Measurements from ENCODE around the gene HPS4. TPM values are rescaled to one million over a fixed set of nuclear protein-coding genes. Genes with fewer than 3 reads are reported as not detected.
"Not testable (repeated sequence)": the region's sequence is repeated elsewhere in the genome, so short reads cannot be mapped to it uniquely, and the experiment has no call there.

HPS4 gene
- total RNA-seq, 1 donor from 2014 or later: 14.1 TPM

DNA sequence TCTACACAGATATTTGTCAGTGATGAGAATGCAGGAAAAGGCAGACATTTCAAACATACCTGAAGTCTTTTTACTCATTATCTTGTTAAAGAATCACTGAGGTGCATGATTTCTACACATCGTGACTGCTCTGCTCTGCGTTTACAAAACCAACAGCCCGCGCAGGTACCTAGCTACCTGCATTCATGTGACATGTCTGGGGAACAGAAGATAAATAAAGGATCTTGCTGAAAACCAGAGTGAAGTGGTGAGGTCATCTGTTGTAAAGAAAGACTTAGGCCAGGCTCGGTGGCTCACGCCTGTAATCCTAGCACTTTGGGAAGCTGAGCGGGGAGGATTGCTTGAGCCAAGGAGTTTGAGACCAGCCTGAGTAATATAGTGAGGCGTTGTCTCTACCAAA, 38.8 kb downstream of the HPS4 start:
- DNase-seq (ENCODE audit: low read depth in 2 of 2): no peak

DNA sequence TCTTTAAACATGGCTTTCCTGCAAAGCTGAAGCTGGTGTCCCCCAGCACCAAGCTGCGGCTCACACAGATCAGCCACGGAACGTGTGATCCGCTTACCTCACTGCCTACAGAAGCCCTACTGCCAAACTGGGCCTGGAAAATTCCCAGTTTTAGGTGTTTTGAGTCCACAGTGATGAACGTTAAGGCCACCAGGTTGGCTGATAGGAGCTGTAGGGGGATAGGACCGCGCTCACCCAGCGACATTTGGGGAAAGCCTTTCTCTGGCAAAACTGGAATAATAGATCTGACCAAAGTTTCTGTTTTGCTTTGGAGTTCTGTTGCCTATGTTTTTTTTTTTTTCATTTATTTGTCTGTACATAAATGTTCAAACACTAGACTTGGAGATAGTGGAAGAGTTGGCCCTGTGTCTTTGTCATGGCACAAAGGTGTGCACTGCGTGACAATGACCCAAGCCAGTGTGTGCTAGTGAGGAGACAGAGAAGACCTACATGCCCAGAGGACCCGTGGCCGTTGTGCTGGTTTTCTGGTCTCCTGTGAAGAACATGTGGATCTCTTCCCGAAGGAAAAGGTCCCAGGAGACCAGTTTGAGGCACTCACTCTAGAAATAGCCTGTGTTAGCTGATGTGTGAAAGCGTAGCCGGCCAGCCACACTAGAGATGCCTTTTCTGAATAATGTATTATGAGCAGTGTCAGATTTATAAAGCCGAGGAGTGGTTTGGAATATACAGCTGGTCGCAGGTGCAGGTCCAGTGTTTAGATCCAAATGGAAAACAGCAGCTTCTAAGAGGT, 39.5 kb downstream of the HPS4 start:
- no peak for DNase-seq (ENCODE audit: low read depth in 2 of 2)

- no peak for DNase-seq (ENCODE audit: low read depth in 2 of 2)
Measured at GRCh38 chr22:26442086-26442756, 41.4 kb downstream of the HPS4 start.

- DNase-seq (ENCODE audit: low read depth in 2 of 2): no peak
Measured at GRCh38 chr22:26439559-26439958, 44.0 kb downstream of the HPS4 start.

- not testable (repeated sequence) for DNase-seq (ENCODE audit: low read depth in 2 of 2)
Measured at GRCh38 chr22:26438776-26439175, 44.8 kb downstream of the HPS4 start.

- no peak for DNase-seq (ENCODE audit: low read depth in 2 of 2)
Measured at GRCh38 chr22:26437694-26438392, 45.7 kb downstream of the HPS4 start.

DNA sequence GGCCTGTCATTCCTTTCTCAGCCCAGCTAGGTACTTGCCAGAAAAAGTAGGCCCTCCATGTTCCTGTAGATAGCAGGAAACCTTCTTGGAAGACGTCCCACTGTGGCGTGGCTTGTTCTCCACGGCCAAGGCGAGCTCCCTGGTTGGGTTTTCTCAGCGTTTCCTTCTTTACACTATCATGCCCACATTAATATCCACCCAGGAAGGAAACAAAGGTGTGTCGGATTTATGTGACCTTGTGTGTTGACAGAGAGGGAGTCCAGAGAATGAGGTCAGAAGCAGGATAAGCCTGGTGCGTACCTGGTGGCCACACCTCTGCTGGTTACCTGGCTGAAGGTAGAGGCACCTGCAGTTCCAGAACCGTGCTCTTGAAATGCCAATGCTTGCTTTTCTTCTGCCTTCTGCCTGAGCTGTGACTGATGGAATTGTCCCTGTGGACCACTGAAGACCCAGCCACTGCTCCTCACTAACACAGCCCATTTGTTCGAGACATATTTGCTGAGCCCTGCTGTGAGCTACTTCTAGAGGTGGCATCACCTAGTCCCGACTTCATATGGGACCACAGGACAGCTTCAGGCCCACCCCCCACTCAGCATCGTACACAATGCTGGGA, 46.6 kb downstream of the HPS4 start:
- DNase-seq (ENCODE audit: low read depth in 2 of 2): no peak

GRCh38 chr22:26435327-26436093, 48.1 kb downstream of the HPS4 start:
- DNase-seq (ENCODE audit: low read depth in 2 of 2): no peak

DNA sequence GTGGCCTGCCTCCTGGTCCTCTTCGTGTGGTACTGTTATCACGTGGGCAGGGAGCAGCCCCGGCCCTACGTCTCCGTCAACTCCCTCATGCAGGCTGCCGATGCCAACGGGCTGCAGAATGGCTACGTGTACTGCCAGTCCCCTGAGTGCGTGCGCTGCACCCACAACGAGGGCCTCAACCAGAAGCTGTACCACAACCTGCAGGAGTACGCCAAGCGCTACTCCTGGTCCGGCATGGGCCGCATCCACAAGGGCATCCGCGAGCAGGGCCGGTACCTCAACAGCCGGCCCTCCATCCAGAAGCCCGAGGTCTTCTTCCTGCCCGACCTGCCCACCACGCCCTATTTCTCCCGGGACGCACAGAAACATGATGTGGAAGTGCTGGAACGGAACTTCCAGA, 49.8 kb downstream of the HPS4 start:
- DNase-seq (ENCODE audit: low read depth in 2 of 2): no peak

GRCh38 chr22:26432619-26433311, 50.8 kb downstream of the HPS4 start:
- no peak for DNase-seq (ENCODE audit: low read depth in 2 of 2)

GRCh38 chr22:26431261-26431995, 52.2 kb downstream of the HPS4 start:
- DNase-seq (ENCODE audit: low read depth in 2 of 2): peak in 1 of 2 donors; percentile 24

GRCh38 chr22:26430600-26430999, 53.0 kb downstream of the HPS4 start:
- no peak for DNase-seq (ENCODE audit: low read depth in 2 of 2)

GRCh38 chr22:26429458-26430286, 53.9 kb downstream of the HPS4 start:
- DNase-seq (ENCODE audit: low read depth in 2 of 2): no peak

DNA sequence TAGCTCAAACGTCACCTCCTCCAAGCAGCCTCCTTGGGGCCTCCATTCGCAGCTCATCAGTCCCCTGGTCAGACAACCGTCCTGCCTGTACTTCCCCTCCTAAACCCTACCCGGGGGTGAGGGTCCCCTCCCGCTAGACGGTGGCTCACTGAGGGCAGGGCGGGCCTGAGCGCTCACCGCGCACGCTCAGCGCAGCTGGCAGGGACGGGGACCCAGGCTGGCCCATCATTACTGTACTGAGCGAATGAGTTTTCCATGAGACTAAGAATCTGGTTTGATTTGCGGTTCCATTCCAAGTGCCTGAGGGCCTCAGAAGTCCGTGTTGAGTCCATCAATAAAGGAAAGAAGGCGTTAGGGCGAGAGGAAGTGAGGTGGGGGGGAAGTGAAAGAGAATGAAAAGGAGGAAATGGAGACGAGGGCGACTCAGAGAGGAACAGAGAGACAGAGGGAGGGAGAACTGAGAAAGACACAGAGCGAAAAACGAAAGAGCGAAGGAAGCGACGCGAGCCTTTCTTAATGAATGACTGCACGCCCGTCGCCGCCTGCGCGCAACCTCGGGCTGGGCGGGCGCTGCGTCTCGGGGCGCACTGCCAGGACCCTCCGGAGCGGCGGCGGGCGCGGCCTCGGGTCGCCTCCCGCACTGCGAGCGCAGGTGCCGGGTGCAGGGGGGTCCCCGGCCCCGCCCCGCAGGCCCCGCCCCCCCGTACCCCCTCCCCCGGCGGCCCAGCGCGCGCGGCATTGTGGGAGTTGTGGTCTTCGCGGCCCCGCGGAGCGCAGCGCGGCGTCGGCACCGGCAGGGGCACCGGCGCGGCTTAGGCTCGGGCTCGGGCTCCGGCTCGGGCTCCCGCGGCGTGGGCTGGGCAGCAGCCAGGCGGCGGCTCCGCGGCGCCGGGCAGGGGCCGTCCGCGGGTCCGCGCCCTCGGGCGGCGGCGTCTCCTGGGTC, 54.8 kb downstream of the HPS4 start, which contains the start of gene ASPHD2:
Gene ASPHD2 (plus strand): TSS at position 746 of the 943 bp plus-strand sequence. CDS start 4,356 bp downstream, outside the sequence.
- DNase-seq (ENCODE audit: low read depth in 2 of 2): peak; percentile 51 to 66

DNA sequence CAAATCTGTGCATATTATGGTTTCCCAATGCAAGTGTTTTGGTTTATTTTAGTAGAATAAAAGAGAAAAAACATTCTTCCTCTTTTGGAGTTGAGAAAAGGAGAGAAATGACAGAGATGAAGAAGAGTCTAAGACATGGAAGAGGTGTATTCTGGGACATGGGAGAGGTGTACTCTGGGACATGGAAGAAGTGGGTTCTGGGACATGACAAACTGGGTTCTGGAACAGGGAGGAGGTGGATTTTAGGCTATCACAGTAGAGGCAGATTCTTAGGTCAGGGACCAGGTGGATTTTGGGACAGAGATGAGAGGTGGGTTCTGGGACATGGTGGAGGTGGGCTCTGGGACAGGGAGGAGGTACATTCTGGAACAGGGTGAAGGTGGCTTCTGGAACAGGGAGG, 56.7 kb downstream of the HPS4 start:
- no peak for DNase-seq (ENCODE audit: low read depth in 2 of 2)

DNA sequence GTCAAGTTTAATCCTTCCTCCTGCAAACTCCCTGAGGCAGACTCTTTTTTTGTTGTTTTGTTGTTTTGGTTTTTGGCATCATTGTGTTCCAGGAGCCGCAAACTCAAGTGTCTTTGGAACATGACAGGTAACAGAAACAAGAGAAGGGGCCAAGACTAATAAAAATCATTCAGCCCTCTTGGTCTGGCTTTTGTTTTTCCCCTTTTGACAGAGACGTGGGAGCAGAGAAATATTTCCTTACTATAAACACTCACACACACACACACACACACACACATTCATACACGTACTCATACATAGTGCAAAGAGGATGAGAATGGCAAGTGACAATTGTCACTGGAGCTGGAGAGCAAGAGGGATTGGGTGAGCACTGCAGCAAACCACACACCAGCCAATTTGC, 65.0 kb downstream of the HPS4 start:
- DNase-seq (ENCODE audit: low read depth in 2 of 2): no peak

- no peak for DNase-seq (ENCODE audit: low read depth in 2 of 2)
Measured at GRCh38 chr22:26417406-26417805, 66.2 kb downstream of the HPS4 start.

All from lung microvascular endothelial cell (primary cell).